DMS53 treated with DMSO at 0.1 percent for 48 hours (cell line): ENCODE measurements around the gene MYADML2.
A peak's percentile ranks its signal among the peaks of the same experiment; 100 is the strongest.
"Not testable (repeated sequence)": the region's sequence is repeated elsewhere in the genome, so short reads cannot be mapped to it uniquely, and the experiment has no call there.

Source experiments
- DNase-seq: peaks from one replicate; lab custom pipeline; 2025; ENCODE audit not compliant: unreplicated experiment; lab: John Stamatoyannopoulos, UW

MYADML2 gene

DNA sequence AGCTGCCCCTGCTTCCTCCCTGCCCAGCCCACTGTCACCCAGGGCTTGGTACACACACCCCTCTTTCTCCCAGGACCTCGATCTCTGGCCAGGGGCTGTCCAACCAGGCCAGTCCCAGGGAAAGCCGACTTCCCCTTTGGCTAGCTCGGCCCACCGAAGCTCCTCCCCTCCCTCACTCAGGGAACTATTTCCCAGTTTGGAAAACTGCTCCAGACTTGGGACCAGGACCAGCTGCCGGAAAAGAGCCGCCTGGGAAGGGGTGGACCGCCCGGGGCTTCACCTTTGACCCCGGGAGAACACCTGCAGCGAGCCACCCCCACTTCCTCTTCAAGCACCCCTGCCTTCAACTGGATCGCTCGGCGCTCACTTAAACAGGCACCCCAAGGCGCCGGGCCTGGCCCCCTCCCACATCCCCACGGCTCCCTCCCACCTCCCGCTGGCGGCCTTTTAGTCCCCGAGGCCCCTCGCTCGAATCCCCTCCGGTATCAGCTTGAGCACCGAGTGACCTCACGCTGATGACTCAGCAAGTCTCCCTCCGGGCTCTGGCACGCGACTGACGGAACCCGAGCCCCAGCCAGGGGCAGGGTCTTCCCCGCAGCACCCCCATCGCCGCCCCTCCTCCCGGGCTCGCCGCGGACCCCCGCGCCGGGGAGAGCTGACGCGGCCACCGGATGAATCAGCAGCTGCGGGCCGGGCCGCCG lies 20.4 kb downstream of the MYADML2 start:
- DNase-seq: peak; percentile 69

- DNase-seq: no peak
Observed at GRCh38 chr17:81925860-81926450, 21.1 kb downstream of the MYADML2 start.

GRCh38 chr17:81924557-81925532 lies 22.2 kb downstream of the MYADML2 start:
- no peak for DNase-seq

GRCh38 chr17:81923302-81924260 lies 23.5 kb downstream of the MYADML2 start:
- DNase-seq: no peak

DNA sequence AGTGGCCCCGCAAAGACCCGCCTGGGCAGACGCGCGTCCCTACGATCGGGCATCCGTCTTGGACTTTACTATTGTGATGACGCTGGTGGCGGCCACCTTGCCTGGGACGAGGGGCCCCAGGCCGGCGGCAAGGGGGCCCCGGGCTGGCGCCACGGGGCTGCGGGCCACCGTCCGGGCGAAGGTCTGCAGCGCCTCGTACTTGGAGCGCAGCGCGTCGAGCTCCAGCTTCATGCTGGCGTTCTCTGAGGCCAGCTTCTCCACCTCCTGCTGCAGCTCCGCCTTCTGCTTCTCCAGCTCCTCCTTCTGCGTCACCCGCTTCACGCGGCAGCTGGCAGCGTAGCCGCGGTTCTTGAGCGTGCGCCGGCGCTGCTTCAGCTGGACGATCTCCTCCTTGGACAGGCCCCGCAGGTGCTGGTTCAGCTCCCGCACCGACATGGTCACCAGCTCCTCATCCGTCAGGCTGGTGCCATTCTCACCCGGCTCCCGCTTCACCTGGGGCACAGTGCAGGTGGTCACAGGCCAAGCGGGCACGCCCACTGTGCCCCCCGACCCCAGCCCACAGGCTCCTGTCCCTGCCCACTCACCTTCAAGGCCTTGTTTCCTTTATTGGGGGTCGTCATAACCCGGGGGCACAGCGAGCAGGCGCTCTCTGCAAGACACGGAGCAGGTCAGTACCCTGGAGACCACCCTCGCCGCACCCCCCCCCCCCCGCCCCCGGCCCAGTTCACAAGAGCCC lies 24.3 kb downstream of the MYADML2 start:
- DNase-seq: no peak

GRCh38 chr17:81921996-81922565 lies 25.0 kb downstream of the MYADML2 start:
- DNase-seq: no peak

GRCh38 chr17:81921537-81921862 lies 25.5 kb downstream of the MYADML2 start:
- DNase-seq: no peak

DNA sequence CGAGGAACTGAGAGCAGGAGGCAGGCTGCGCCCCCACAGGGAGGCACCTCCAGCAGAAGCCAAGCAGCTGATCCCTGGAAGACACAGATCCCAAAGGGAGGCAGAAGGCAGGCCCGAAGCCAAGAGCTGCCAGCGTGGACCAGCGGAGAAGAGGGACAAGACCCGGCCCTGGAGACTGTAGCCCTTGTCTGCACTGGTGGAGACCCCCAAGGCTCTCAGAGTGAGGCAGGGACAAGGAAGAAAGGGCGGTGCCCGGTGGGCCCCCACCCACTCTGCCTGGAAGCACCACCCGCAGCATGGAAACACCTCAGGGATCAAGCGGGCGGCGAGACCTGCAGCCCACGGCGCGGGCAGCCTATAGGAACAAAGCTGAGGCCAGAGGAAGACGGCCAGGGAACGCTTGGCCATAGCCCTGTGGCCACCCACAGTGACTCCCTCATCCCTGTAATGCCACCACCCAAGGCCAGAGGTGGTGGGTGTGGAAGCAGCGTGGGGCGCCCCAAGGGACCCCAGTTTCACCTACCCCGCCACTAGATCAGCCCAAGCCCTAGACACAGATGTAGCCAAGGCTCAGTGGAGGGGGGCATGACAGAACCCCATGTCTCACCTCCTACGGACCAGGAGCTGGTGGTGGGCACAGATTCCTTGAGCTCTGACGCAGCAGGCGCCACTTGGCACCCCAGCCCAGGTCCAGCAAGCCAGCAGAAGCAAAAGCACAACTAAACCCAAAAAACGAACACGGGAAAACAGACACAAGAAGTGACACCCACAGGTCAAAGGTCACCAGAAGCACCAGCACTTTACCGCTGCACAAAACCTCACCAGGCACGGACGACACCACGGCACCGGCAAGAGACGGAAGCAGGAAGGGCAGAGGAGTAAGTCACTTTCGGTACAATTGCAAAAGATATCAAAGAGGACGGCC lies 26.2 kb downstream of the MYADML2 start:
- DNase-seq: no peak

DNA sequence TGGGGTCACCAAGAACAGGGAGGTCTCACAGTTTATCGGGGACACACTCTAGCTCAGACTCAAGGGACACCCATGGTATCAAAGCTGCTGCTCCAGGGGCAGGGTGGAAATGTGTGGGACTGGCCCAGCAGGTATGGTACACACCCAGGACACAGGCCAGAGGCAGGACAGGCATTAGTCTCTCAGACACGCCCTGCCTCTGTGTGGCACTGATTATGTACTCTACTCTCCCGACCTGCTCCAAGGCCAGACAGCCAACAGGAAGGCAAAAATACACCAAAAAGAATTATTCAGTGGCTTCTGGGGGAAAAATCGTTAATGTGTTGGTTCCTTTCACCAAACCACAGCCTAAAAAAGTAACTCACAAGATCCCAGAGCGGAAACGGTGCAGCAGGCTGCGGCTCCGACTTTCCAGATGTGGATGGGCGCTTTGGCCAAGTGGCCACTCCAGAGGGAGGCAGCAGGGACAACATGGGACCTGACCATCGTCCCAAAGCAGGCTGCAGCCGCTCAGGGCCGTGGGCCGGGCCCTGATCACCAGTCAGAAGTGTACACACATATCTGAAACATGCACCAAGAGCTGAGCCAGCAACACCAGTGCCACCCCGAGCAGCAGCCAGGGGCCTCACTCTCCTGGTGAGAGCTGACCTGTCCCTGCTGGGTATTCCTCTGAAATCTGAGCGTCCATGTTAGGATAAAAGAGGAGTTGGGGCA lies 28.0 kb downstream of the MYADML2 start:
- DNase-seq: no peak

DNA sequence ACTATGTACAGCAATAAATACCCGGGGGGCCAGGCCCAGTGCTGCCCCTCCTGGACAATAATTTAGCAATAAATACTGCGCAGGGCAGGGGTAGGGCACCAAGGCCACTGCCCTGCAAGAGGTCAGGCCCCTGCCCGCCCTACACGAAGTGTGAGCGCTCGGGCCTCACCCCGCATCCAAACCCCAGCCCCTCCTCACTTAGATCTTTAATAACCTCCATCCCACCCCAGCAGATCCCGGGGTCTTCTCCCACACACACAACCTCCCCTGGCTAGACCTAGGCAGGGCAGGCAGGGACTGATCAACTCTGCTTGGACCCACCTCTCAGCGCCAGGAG lies 28.7 kb downstream of the MYADML2 start:
- DNase-seq: not testable (repeated sequence)

DNA sequence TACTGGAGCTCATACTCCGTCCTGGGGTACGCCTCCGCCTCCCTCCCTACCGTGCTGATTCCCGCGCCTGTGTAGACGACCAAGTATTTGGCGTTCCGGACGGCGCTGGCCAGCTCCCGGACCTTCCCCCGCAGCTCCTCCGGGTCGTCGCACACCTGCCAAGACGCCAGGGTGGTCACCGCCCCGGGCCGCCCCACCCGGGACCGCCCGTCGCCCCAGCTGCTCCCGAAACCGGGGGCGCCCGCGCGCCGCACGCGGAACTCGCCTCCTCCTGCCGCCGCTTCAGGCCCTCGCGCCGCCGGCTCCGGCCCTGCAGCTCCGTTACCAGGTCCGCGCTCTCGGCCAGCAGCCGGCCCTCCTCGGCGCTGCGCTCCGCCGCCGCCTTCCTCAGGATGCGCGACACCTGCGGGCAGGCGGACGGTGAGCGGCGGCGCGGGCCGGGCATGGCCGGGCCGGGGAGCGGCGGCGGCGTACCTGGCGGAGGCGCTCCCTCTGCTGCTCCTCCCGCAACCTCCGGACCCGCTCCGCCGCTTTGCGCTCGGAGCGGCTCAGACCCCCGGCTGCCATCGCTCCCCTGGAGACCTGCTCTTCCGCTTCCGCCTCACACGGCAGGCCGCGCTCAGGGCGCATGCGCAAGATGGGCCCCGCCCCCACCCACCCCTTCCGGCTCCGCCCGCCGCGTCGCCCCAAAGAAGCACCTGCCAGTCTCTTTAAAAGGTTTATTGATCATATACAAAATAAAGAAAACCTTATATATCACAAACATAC lies 29.3 kb downstream of the MYADML2 start, which contains the start of gene SIRT7:
Gene SIRT7 (minus strand): TSS at position 612 of the 768 bp plus-strand sequence. CDS start 45 bp downstream, at position 567.
- DNase-seq: peak; percentile 66

DNA sequence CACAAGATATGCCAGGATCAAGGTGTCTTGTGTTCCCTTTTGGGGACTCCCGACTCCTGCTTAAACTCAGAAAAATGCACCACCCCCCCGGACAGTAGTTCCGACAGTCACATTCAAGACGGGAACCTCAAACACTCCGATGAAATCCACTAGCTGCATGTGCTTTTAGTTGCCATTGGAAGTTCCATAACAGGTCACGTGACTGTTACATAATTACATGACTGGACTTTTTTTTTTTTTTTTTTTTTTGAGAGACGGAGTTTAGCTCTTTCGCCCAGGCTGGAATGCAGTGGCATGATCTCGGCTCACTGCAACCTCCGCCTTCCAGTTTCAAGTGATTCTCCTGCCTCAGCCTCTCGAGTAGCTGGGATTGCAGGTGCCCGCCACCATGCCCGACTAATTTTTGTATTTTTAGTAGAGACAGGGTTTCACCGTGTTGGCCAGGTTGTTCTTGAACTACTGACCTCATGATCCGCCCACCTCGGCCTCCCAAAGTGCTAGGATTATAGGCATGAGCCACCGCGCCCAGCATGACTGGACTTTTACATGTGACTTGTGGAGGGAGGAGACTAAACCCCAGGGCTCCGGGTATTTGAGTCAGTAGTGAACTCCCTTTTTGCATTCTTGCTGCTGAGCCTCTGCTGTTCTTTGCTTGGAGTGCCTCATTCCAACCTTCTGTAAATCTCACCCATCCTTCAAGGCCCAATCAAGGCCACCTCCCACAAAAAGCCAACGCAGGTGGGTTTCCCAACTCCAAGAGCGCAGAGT lies 30.6 kb downstream of the MYADML2 start:
- no peak for DNase-seq

DNA sequence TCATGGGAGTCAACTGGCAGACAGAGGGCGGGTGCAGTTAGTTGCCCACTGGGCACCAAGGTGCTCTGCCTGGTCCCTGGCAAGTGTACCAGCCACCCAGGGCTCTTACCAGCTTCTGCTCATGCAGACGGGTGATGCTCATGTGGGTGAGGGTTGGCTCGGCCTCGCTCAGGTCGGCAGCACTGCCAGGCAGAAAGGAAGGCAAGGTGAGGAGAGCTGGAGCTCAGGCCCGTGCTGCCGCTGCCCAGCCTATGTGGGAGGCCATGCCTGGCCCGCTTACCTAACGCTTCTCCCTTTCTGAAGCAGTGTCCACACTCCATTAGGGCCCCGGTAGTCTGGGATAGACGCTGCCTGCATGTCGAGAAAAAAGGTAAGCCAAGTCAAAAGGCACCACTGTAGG lies 31.7 kb downstream of the MYADML2 start:
- DNase-seq: no peak

DNA sequence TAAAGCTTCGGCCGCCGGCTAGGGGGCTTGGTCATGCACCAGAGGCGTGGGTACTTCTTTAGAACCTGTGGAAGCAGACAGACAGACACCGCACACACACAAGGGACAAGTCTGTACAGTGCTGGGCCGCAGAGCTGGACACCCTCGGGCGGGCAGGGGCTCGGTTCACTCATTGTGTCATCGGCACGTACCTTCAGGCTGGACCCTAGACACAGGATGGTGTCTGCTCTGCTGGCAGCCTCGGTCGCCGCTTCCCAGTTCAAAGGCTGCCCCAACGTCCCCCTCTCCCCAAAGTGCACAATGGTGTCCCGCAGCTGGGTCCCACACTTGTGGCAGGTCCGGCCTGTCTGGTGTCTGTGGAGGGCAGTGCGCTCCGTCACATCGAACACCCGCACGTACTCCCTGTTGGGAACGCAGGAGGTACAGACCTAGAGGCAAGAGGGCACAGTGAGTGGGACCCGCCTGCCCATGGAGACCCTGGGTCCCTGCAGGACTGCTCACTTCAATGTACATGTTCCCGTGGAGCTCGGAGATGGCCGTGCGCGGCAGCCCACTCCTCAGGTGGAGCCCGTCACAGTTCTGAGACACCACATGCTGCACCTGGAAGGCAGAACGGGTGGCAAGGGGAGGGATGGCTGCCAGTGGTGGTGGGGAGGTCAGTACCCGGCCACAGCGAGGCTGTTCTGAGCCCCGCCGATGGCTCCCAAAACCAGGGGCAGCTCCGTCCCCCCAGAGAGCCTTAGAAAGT lies 32.8 kb downstream of the MYADML2 start:
- no peak for DNase-seq

GRCh38 chr17:81913394-81914102 lies 33.5 kb downstream of the MYADML2 start:
- DNase-seq: no peak
